ENCODE measurements around the gene CD52.
"Not testable (repeated sequence)": the region's sequence is repeated elsewhere in the genome, so short reads cannot be mapped to it uniquely, and the experiment has no call there.

Gene CD52

DNA sequence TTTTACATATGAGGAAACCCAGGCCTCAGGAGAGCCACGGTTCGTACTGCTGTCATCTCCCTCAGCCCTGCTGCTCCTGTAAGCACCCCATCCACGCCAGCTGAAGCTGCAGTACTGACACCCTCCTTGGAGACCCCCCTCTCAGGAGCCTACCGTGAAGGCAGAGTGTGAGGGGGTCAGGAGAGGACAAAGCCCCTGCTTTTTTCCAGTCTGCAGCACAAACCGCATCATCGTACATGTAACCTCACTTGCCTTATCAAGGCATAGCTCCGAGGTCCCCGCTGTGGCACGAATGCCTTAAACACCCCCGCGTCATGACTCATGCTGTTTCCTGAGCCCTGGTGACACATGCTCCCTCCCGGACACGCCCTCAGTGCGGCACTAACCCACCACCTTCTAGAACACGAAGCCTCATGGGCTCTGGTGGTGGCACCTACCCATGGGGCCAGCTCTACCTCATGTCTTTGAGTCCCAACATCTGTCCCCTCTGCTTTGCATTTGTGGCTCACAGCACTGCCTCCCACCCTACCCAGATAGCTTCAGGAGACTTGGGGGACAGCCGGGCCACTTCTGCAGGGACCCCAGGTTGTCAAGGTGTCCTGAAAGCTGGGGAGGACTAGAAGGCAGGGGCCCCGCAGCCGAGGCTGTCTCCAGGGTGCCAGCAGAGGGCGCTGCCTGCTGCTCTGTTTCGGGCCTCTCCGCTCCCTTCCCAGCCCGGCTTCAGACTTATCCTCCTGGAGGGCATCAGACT lies 33.0 kb upstream of the CD52 start:
- peak; percentile 94 to 95 for DNase-seq (ENCODE audit: low read depth in 2 of 2)

DNA sequence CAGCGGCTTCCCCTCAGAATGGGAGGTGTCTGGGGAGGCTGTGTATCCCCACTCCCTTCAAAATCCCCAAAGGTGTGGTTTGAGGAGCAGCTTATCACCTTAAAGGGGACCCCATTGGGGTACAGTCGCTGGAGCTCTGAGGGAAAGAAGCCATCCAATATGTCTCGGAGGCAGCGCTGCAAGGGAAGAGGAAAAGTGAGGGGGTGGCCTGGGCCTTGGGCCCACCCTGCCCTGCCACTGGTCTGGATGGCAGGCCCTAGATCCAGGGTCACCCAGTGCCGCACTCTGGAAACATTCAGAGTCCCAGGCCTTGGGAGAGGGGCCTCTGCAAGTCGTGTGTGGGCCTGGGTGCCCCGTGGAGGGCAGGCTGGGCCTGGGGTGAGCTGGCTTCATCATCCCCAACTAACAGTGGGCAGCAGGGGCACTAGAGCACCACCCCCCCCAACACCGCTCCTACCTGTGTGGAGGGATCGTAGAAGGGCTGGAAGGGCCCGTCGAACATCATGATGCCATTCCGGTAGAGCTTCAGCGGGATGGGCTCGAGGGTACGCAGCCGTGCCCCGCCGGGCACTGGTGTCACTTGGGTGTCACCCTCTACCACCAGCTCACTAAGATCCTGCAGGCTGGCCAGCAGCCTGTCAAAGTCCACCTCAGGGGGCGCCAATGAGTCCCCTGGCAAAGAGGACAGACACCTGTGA lies 32.2 kb upstream of the CD52 start:
- DNase-seq (ENCODE audit: low read depth in 2 of 2): no peak

DNA sequence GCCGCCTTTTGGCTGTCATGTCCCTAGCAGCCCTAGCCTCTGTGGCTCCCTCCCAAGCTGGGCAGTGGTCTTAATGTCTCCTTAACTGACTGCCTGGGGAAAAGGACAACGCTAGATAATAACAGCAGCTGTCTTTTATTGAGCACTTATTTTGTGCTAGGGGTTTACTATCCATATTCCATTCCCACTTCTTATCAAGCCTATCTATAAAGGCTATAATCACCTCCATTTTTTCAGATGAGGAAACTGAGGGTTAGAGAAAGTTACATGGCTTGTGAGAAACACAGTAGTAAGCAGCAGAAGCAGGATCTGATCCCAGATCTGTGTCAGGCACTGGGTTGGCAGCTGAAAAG lies 31.7 kb upstream of the CD52 start:
- no peak for DNase-seq (ENCODE audit: low read depth in 2 of 2)

DNA sequence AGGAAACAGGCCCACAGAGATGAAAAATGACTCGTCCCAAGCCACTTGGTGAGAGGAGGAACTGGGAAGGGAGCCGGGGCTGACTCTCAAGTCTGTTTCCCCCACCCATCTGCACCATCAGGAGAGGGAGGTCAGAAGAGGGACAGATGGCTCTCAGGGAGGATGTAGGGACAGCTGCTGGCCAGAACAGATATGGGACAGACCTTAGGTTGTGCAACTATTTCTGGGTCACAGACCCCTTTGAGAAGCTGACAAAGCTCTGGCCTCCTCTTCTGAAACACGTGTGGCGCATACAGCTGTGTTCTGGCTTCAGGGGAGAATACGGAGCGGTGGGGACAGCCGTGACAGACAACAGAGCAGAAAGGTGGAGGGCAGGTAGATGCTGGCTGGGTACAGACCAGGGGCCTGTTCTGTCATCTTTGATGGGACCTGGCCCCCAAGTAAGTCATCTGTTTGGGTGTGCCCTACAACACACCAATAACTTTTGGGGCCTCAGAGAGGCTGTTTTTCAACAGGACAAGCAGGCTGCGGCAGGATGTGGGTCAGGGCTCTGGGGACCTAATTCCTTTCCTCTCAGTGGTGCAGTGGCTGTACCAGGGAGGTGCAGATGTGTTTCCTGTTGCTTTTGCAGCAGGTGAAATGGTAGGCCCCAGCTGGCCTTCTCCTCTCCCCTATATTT lies 30.6 kb upstream of the CD52 start:
- no peak for DNase-seq (ENCODE audit: low read depth in 2 of 2)

DNA sequence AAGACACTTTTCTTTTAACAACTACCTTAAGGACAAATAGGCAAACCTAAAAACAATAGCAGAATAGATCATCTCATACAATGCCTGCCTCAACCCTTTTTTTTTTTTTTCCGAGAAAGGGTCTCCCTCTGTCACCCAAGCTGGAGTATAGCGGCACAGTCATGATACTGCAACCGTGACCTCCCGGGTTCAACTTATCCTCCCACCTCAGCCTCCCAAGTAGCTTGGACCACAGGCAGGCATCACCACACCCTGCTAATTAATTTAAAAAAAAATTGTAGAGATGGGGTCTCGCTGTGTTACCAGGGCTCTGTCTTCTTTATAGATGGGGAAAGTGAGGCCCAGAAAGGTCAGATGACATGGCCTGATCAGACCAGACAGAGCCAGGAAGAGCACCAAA lies 29.9 kb upstream of the CD52 start:
- DNase-seq (ENCODE audit: low read depth in 2 of 2): no peak

DNA sequence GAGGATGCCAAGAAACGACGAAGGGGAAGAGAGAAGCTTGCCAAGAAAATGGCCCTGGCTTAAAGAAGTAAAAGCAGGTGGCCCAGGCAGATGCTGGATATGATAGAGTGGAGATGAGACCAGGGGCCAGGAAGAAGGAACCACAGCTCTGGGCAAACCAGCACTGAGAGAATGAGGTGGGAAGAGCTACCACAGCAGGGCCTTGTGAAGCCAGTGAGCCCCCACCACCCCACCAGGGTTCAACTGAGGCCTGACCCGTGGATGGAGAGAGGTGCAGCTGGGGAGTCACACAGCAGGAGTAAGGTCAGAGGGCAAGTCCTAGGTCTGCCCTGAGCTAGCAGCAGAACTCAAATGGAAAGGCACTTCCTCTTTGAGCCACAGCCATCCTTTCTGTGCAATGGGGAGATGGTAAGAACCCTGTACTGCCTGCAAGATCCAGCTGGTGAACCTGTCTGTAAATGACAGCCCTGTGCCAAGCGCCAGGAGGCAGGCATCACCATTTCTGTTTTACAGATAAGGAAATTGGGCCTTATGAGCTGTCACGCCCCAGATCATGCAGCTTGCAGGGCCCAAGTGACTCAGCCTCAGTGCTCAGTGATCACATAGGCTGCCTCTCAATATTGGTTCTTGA lies 29.3 kb upstream of the CD52 start:
- no peak for DNase-seq (ENCODE audit: low read depth in 2 of 2)

DNA sequence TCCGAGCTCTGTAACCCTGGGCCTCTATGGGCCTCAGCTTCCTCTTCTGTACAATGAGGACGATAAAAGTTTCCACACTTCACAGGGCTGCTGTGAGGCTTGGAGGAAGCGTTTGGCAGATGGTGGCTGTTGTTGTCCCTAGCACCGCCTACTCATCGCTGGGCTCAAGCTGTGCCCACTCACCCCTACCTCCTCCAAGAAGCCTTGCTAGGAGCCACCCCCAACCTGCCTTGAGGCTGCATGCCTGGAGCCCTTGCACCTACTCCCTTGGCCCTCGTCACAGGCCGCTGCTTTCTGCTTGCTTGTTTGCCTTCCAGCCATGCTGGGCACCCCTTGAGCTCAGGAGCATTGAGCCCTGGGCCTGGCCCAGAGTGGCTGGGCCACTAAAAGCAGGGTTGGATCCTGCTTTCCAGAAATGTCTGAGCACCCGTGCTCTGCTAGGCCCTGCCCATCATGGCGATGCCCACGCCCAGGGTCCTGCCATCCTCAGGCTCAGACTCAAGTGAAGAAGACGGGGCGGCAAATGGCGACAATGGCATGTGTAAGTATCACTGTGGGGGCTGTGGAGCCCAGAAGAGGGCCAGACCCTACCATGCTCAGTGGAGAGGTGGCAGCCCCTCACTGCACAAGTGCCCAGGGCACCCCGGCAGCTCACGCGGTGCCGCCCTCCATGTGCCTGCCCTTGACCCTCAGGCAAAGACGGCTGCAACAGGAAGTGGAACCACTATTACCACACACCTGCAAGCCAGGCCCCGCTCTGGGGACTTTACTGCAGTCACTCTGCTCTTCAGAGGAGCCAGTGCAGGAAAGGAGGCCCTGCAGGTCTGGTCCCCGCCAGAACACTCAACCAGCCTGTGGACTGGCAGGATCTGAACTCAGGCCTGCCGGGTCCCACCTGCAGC lies 28.3 kb upstream of the CD52 start:
- DNase-seq (ENCODE audit: low read depth in 2 of 2): no peak

DNA sequence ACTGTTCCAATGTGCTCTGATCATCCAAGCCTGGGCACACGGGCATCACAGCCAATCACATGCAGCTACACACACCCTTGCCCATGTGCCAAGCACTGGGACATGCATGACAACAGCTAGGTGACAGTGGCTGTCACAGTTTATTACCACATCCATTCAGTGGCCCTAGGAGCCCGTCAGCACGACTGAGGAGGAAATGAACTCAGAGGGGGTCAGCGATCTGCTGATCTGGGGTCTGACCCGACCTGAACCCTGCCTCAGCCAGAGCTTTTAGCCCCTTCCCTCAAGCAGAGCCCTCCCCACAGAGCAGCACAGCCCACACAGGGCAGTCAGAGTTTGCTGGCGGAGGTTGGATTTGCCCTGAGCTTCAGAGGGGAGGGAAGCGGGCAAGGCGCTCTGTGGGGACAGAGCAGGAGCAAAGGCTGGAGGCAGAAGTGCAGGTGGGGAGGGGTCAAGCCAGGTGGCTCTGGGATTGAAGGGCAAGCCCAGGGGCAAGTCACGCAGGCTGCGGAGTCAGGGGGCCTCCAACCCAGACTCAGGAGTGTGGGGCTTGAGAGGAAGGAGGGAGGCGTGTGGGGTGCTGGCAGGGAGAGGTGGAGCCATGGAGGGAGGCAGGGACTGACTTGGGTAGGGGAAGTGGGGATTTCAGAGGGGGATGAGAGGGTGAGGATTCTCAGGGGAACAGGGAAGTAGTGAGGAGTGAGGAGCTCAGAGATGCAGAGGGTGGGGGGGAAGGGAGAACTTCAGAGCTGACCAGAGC lies 27.5 kb upstream of the CD52 start:
- no peak for DNase-seq (ENCODE audit: low read depth in 2 of 2)

DNA sequence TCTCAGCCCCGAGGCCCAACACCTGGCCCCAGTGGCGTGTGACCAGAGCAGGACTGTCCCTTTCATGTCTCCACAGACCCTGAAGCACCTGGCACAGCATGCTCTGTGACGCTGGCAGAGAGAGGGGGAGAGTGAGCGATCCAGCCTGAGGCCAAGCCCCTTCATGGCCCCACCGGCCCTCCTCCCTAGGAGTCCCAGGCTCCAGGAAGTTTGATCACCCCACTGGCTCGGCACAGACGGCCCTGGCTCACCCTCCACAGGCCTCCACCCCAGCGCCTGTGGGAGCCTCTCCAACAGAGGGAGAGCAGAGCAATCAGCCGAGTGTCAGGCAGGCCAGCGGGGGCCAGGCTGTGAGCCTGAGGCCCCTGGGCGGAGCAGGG lies 26.9 kb upstream of the CD52 start:
- DNase-seq (ENCODE audit: low read depth in 2 of 2): no peak

DNA sequence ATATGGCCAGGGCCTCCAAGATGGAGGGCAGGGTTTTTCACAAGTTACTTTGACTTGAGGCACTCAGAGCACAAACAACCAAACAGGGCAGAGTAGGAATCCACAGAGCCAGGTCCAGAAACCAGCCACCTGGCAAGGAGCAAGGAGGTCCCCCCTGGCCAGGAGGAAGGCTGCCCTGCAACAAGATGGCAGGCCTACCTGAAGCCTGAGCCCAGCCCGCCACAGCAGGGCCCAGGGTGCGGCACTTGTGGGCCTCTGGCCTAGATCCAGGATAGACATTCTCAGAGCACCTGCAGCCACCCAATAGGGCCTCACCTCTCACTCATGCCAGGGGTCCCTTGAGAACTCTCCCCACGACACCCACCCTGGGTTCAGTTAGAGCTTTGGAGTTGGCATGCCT lies 26.3 kb upstream of the CD52 start:
- DNase-seq (ENCODE audit: low read depth in 2 of 2): no peak

DNA sequence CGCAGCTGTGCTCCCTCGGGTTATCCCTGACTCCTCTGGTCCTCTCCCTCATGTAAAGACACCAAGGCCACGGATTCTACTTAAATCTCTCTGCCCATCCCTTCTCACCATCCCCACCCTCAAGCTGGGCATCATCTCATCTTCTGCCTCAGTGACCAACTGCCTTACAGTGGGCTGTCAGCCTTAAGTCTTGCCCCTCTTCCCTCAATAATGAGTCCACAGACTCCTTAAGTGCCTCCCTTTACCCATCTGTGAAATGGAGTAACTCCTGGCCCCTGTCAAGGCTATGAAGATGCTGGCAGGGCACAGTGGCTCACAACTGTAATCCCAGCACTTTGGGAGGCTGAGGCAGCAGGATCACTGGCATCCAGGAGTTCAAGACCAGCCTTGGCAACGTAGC lies 25.8 kb upstream of the CD52 start:
- no peak for DNase-seq (ENCODE audit: low read depth in 2 of 2)

DNA sequence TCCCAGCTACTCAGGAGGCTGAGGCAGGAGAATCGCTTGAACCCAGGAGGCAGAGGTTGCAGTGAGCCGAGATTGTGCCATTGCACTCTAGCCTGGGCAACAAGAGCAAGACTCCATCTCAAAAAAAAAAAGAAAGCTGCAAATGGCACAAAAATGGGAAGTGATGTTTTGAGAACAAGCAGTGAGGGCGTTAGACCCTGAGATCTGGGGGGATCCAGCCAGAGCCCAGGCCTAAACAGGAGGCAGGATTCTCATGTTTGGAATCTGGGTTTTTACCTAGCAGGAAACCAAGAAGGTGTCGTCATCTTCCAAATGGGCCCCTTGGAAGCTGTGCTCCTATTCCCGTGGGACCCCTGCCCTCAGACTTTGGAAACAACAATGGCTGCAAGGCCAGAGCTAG lies 25.0 kb upstream of the CD52 start:
- not testable (repeated sequence) for DNase-seq (ENCODE audit: low read depth in 2 of 2)

DNA sequence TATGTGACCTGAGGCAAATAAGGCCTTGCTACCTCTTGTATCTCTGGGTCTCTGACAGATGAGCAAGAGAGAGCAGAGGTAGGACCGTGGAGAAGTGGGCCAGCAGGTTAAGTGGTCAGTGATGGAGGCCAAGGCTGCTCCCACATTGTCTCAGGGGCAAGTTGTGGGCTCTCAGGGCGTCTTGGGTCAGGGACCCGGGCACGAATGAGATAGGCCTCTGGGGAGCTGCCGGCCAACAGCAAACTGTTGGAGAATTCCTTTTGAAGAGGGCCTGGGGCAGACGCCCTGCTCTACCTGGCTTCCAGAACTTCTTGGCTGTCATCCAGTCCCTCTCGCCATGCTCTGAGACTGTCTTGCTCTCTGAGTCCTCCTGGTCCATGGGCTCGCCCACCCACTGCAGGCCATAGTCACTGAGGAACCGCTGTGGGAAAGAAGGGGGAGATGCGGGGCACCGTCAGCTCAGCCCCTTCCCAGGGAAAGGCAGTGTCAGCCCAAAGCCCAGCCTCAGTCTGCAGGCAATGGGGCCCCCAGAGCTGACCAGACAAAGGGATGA lies 23.8 kb upstream of the CD52 start:
- no peak for DNase-seq (ENCODE audit: low read depth in 2 of 2)

DNA sequence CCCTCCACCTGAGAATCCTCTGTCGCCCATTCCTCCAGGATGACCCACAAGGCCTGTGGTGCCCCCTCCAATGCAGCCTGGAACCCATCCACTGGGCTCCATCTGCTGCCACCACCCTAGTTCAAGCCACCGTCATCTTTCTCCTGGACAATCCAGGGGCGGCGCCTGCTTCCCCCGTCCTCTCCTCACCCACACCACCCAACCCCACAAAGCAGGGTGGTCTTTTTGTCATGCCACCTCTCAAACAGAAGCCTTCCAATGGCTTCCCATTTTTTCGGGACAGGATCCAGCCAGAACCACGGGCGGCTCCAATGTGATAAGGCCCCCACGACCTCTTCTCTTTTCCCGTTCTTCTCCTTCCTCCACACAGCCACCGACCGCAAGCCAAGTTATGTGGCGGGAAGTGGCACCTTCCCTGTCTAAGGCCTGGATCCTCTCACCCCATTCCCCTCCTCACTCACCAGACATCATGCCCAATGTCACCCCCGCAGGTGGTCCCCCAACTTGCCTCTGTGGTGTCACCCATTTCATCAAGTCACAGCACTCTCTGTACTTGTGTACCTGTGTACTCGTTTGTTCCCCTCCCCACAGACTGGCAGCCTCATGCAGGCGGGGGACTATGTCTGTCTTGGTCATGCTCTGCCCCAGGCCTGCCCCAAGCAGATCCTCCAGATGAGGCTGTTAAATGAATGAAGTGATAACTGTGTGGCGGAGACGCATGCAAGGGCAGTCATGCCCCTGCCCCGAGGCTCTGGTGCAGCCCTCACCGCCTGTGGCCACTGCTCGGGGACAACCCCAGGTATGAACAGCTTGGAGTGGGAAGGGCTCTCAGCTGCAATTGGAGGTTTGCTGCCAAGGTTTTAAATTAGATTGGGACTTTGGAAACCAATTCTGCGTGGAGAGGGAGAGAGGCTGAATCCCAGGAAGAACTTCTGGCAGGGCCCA lies 22.3 kb upstream of the CD52 start:
- DNase-seq (ENCODE audit: low read depth in 2 of 2): no peak

DNA sequence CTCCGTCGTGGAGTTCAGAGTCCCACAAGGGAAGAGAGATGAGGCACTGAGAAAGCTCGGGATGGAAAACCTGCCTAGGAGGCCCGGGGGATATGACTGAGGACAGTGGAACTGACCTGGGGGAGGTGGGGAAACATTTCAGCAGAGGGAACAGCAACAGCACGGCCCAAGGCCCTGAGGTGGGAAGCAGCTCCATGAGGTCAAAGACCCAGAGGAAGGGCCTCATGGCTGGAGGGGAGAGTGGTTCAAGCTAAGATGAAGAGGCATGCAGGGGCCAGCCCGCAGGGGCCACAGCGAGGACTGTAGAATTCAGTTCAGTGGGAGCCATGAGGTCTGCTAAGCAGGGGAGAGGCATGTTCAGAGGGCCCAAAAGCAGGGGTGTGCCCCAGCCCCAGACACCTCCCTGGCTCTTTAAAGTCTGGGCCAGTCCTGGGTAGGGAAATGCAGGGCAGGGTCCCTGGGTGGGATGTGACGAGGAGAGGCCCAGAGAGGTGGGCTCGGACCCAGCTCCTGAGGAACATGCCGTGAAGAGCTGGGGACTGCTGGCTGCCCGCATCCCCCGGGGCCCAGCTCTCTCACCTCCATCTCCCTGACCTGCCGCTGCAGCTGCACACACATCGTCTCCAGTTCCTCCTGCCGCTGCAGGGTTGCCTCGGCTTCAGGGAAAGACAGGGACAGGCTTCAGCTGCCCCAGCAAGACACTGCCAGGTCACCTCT lies 21.3 kb upstream of the CD52 start:
- no peak for DNase-seq (ENCODE audit: low read depth in 2 of 2)

DNA sequence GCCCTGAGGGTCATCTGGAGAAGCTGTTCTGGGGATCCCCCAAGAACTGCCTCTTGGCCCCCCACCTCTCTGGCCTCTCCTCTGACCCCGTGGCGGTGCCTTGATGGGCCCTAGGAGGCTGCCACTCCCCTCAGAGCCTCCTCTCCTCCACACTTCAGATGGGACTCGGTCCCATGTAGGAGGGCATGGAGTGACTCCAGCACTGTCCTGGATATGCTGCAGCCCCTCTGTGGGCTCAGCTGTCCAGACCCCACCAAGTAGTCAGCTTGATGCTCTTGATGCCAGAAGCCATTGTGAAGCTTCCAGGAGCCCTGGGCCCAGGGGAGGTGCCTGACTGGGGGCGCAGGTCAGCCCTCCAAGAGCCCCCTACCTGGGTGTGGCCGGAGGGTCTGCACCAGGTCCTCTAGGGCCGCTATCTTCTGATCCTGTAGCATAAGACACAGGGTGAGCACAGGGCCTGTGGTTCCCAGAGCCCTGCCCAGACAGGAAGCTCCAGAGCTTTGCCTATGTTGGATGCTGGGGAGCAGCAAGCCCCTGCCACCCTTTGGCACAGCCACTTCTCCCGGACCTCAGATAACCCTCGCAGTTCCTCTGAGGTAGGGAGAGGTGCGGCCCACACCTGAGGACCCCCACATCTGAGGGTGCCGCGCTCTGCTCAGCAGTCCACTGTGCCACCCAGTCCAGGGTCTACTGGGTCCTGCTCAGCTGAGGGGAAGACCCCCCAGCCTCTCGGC lies 20.5 kb upstream of the CD52 start:
- no peak for DNase-seq (ENCODE audit: low read depth in 2 of 2)

DNA sequence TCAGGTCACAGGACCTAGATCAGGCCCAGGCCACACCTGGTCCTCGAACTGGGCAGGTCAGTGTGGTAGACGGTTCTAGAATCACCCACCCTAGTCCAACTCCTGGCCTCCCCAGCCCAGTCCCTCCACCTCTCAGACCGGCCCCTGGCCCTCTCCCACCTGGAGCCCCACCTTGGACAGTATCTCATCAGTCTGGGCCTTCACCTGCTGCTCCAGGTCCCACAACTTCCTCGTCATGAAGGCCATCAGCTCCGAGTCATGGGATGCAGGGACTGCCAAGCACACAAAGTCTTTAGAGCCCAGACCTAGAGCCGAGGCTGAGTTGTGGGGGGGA lies 20.0 kb upstream of the CD52 start:
- no peak for DNase-seq (ENCODE audit: low read depth in 2 of 2)

DNA sequence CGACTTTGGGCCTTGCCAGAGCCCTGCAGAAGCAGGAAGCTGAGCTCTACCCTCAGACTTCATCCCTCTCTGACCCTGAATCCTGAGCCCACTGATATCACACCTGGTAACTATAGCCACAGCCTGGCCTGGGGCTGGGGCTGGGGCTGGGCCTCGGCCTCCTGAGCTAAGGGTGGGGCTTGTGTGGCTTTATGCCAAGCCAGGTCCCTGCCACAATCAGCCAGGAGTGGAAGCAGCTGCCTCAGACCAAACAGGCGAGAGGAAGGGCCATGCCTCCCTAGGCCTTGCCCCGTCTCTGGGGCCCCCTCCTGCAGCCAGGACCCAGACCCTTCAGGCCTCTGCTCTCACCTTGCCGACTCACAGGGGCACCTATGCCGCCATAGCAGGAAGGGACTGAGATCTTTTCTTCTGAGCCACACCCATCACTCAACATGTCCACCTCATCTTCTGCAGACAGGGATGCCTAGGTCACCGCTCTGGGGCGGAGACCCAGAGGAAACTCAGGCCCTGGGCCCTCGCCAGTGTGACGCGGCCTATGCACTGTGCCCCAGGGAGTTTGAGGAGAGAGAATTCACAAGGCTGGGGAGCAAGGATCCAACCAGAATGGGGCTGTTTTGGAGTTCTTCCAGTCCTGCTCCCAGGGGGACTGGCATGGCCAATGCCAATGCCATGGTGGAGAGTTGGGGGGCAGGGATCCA lies 17.0 kb upstream of the CD52 start:
- DNase-seq (ENCODE audit: low read depth in 2 of 2): no peak

All from activated CD4-positive, alpha-beta T cell treated with anti-CD3 and anti-CD28 coated beads for 24 hours (primary cell).